Calu3 (cell line): ENCODE results near the gene SCRN2. TPM values are rescaled to one million over a fixed set of nuclear protein-coding genes. Genes with fewer than 3 reads are reported as not detected.

Experiments
- BruUV-seq: library from RNA; stranded (reverse); fragments of 400-500 nt; replicated peaks from 2 replicates; lab custom pipeline; 2021; lab: Mats Ljungman, UMichigan
- CTCF ChIA-PET: fragments of 300-600 bp; sonication (Branson Sonifier 250); formaldehyde crosslinking; loops from one replicate; lab custom pipeline; 2022; ENCODE audit warnings: antibody characterized with exemption; lab: Charles Lee
- DNase-seq: peaks from one replicate; pipeline ENCODE4 v3.0.0; 2022
- H3K27ac Mint-ChIP-seq: one replicate; pipeline ENCODE4 v1.8.0; 2022; ENCODE audit warnings: mixed read lengths; ENCODE audit not compliant: unreplicated experiment
- H3K27me3 Mint-ChIP-seq: one replicate; pipeline ENCODE4 v1.8.0; 2022; ENCODE audit warnings: mixed read lengths; ENCODE audit not compliant: unreplicated experiment
- H3K36me3 Mint-ChIP-seq: one replicate; pipeline ENCODE4 v1.8.0; 2022; ENCODE audit warnings: mild to moderate bottlenecking, moderate library complexity, mixed read lengths; ENCODE audit not compliant: insufficient read depth, unreplicated experiment
- H3K4me1 Mint-ChIP-seq: one replicate; pipeline ENCODE4 v1.8.0; 2022; ENCODE audit warnings: mild to moderate bottlenecking, low read depth, mixed read lengths; ENCODE audit not compliant: unreplicated experiment
- H3K4me3 Mint-ChIP-seq: one replicate; pipeline ENCODE4 v1.8.0; 2022; ENCODE audit warnings: mild to moderate bottlenecking, low read depth, moderate library complexity, mixed read lengths; ENCODE audit not compliant: unreplicated experiment
- H3K9me3 Mint-ChIP-seq: one replicate; pipeline ENCODE4 v1.8.0; 2022; ENCODE audit warnings: low read depth, mixed read lengths; ENCODE audit not compliant: unreplicated experiment
- intact Hi-C: fragments of 100-400 bp; cut with micrococcal nuclease; formaldehyde crosslinking; loops from one replicate; pipeline ENCODE4 v1.10.0; 2022; ENCODE audit not compliant: unreplicated experiment
- total RNA-seq: library from RNA; stranded (reverse); gene quantifications from 2 replicates; pipeline ENCODE4 v1.2.3, GENCODE V29; 2022
- TF ChIP-seq, protein P1 (sequence below): fragments of 200-600 bp; IDR thresholded peaks from one replicate; pipeline ENCODE4 v1.8.0; 2022; ENCODE audit warnings: antibody characterized with exemption; ENCODE audit not compliant: unreplicated experiment

The SCRN2 gene
- total RNA-seq, 1 experiment from 2014 or later = 37.0 TPM

- CTCF ChIA-PET = interaction anchor here (0.7 kb wide), 1 partner anchor 78 kb away, joined by 4 read pairs; the partner anchor contains the start of gene TBX21
Measured at GRCh38 chr17:47810901-47811635, 30.0 kb downstream of the SCRN2 start.

GRCh38 chr17:47810200-47810821 is 30.8 kb downstream of the SCRN2 start:
- peak; percentile 81 for DNase-seq
- Mint-ChIP-seq H3K27ac (peak overlapping the region; percentile 61), H3K27me3 (no peaks in the 10 kb centered on the region), H3K4me3 (peak overlapping the region; percentile 26), H3K9me3 (no peaks in the 10 kb centered on the region), H3K4me1 (peaks cover 34% of the 10 kb centered on the region), H3K36me3 (peaks cover 43% of the 10 kb centered on the region)
- CTCF ChIA-PET = interaction anchor here (0.6 to 0.7 kb wide), 2 partner anchors 11 to 831 kb away, joined by 3 to 6 read pairs; partner anchors contain the start of genes OSBPL7 and RPRML
- intact Hi-C loops = no loop called here
- TF ChIP-seq, protein P1, sequence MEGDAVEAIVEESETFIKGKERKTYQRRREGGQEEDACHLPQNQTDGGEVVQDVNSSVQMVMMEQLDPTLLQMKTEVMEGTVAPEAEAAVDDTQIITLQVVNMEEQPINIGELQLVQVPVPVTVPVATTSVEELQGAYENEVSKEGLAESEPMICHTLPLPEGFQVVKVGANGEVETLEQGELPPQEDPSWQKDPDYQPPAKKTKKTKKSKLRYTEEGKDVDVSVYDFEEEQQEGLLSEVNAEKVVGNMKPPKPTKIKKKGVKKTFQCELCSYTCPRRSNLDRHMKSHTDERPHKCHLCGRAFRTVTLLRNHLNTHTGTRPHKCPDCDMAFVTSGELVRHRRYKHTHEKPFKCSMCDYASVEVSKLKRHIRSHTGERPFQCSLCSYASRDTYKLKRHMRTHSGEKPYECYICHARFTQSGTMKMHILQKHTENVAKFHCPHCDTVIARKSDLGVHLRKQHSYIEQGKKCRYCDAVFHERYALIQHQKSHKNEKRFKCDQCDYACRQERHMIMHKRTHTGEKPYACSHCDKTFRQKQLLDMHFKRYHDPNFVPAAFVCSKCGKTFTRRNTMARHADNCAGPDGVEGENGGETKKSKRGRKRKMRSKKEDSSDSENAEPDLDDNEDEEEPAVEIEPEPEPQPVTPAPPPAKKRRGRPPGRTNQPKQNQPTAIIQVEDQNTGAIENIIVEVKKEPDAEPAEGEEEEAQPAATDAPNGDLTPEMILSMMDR = no peak
- no TSS peak for BruUV-seq

More at GRCh38 chr17:47810901-47811635, 30.0 kb downstream of the SCRN2 start:
- Mint-ChIP-seq H3K4me1 (peaks cover 34% of the 10 kb centered on the region), H3K27ac (peak overlapping the region; percentile 61), H3K4me3 (no peak overlapping the region), H3K9me3 (no peaks in the 10 kb centered on the region), H3K36me3 (peaks cover 43% of the 10 kb centered on the region), H3K27me3 (no peaks in the 10 kb centered on the region)
- BruUV-seq = no TSS peak
- intact Hi-C loops = no loop called here
- TF ChIP-seq, protein P1 = no peak
- DNase-seq = no peak

DNA sequence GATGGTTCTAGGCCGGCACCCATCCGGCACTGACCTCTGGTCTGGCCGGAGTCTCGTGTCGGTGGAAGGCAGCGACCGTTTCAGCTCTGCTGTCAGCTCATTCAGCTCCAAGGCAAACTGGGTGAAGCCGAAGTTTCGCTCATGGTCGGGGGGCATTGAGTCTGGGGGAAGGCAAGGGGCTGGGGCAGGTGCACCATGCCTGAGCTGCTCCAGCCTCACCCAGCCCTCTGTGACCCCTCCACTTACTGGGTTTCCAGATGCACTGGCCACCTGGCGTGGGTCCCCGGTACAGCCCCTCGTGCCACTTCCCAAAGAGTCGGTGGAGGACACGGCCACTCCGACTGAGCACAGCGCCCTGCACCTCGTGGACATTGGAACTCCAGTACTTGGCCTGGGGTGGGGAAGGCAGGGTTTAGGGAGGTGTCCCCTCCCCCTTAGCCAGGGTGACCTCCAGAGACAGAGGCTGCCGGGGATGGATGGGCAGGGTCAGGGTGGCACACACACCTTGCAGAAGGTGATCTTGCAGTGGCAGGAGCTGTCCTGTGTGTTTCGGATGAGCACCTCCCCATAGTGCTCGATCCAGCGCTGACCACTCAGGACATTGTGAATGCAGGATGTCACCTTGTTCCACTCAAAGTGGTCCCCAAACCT is 32.1 kb downstream of the SCRN2 start:
- intact Hi-C loops = no loop called here
- peaks cover 43% of the 10 kb centered on the region for H3K36me3 Mint-ChIP-seq
- CTCF ChIA-PET = no interaction called here
- H3K9me3 Mint-ChIP-seq = no peaks in the 10 kb centered on the region
- DNase-seq = no peak
- H3K4me1 Mint-ChIP-seq = peaks cover 34% of the 10 kb centered on the region
- BruUV-seq = no TSS peak
- TF ChIP-seq, protein P1 = no peak
- peaks cover 10% of the 10 kb centered on the region for H3K27me3 Mint-ChIP-seq
- H3K27ac Mint-ChIP-seq = no peak overlapping the region
- no peak overlapping the region for H3K4me3 Mint-ChIP-seq

GRCh38 chr17:47808036-47808829 is 32.8 kb downstream of the SCRN2 start:
- H3K36me3 Mint-ChIP-seq = peaks cover 43% of the 10 kb centered on the region
- peaks cover 34% of the 10 kb centered on the region for H3K4me1 Mint-ChIP-seq
- no peak overlapping the region for H3K4me3 Mint-ChIP-seq
- H3K27ac Mint-ChIP-seq = no peak overlapping the region
- TF ChIP-seq, protein P1 = no peak
- no peak for DNase-seq
- H3K9me3 Mint-ChIP-seq = no peaks in the 10 kb centered on the region
- H3K27me3 Mint-ChIP-seq = peaks cover 17% of the 10 kb centered on the region
- intact Hi-C loops = no loop called here
- BruUV-seq = no TSS peak
- CTCF ChIA-PET = no interaction called here
